ENCODE data around the gene ADGRG3.

Gene ADGRG3

DNA sequence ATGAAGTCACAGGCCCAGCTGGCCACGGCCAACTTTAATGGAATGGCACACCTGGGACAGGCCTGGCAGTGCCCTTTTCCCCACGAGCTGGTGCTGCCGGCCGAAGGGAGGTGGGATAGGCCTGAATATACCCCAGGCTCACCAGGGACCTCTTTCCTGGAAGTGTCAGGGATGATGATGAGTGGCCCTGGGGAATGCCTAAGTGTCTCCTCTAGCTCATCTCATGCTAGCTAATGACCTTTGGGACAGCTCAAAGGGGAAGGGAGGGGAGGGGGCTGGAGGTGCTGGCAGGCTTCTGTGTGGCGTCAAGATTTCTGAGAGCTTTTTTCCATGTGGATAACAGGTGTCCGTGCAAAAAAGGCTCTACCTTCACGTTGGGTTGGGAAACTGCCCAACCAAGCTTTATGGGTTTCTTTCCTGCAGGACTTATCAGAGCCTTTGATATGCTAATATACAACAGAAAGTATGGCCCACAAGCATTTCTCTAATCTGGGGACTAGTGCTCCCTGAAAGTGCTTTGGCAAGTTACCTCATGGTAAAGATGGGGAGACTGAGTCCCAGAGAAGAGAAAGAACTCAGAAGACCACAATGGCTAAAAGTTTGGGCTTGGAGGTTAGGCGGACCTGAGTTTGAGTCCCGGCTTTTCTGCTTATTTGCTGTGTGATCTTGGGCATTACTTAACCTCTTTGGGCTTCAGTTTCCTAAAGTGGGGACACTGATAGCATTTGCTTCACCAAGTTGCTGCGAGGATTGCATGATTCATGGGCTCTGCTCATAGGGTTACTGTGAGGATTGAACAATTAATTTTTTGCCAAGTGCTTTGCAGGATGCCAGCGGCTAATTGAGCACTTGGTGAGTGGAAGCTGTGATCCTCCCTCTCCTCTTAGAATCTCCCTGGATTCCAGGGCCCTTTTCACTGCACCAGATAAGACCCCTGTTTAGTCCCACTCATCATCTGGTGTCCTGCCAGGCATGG lies 25.7 kb upstream of the ADGRG3 start:
- Histone ChIP-seq H3K36me3 (ENCODE audit: insufficient read depth, low read depth, low read length) (no peaks in the 10 kb centered on the region), H3K27me3 (ENCODE audit: insufficient read depth, low read length) (no peaks in the 10 kb centered on the region; the same call in 1 of the 2 replicates), H3K9ac (ENCODE audit: low read depth, low read length) (no peak overlapping the region), H3K27ac (ENCODE audit: low read length) (no peak overlapping the region), H3K9me3 (ENCODE audit: insufficient read depth, low read depth, low read length) (no peaks in the 10 kb centered on the region), H3K4me3 (ENCODE audit: low read length) (no peak overlapping the region), H3K4me1 (ENCODE audit: insufficient read depth, low read length) (no peaks in the 10 kb centered on the region; the same call in 1 of the 2 replicates)

DNA sequence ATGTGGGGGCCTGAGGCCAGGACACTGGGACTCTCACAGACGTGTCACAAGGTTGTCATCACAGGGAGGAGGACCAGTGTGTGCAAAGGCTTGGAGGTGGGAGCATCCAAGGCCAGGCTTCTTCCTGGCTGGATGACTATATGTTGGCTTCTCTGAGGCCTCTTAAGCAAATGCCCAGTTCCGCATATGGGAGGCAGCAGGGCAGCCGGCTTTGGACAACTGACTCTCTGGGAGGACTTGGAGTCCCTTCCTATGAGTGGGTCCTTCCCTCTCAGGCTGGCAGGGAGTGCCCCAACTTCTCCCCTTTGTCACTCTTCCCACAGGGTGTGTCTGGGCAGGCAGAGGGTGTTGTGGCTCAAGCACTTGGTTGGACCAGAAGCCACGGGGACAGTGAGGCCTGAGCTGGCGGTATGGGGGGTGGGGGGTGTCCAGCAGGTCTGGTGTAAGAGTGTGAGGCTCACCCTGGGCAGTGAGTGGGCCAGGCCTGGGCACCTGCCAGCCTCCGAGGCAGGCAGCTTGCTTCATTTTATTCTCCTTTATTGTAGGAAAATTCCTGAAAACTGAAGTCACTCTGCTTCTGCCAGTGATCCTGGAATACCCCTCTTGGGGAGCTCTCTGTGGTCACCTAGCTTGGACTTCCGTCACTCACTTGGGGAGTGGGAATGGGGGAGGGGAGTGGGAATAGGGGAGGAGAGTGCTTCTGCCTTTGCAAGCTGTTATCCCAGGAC lies 24.8 kb upstream of the ADGRG3 start:
- Histone ChIP-seq H3K27ac (ENCODE audit: low read length) (no peak overlapping the region), H3K9ac (ENCODE audit: low read depth, low read length) (no peak overlapping the region), H3K27me3 (ENCODE audit: insufficient read depth, low read length) (no peaks in the 10 kb centered on the region; the same call in 1 of the 2 replicates), H3K9me3 (ENCODE audit: insufficient read depth, low read depth, low read length) (no peaks in the 10 kb centered on the region), H3K4me1 (ENCODE audit: insufficient read depth, low read length) (no peaks in the 10 kb centered on the region; the same call in 1 of the 2 replicates), H3K4me3 (ENCODE audit: low read length) (no peak overlapping the region), H3K36me3 (ENCODE audit: insufficient read depth, low read depth, low read length) (no peaks in the 10 kb centered on the region)

DNA sequence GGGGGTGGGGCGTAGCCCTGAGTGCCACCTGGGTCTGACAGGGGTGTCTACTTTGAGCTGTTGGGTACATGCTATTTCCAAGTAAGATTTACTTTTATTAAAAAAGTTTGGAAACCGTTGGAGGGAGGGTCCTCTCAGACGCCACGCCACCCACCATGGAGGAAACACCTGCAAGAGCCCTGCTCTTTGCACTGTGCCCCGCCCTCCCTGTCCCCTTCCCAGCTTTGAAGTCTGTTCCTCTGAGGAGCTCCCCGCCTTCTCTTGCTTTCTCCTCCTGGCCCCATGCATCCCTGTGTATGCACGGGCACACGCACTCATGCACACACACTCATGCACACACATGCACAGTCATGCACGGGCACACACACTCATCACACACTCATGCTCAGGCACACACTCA lies 24.2 kb upstream of the ADGRG3 start:
- Histone ChIP-seq H3K36me3 (ENCODE audit: insufficient read depth, low read depth, low read length) (no peaks in the 10 kb centered on the region), H3K27ac (ENCODE audit: low read length) (no peak overlapping the region), H3K4me1 (ENCODE audit: insufficient read depth, low read length) (no peaks in the 10 kb centered on the region; the same call in 1 of the 2 replicates), H3K27me3 (ENCODE audit: insufficient read depth, low read length) (no peaks in the 10 kb centered on the region; the same call in 1 of the 2 replicates), H3K9ac (ENCODE audit: low read depth, low read length) (no peak overlapping the region), H3K4me3 (ENCODE audit: low read length) (no peak overlapping the region), H3K9me3 (ENCODE audit: insufficient read depth, low read depth, low read length) (no peaks in the 10 kb centered on the region)

DNA sequence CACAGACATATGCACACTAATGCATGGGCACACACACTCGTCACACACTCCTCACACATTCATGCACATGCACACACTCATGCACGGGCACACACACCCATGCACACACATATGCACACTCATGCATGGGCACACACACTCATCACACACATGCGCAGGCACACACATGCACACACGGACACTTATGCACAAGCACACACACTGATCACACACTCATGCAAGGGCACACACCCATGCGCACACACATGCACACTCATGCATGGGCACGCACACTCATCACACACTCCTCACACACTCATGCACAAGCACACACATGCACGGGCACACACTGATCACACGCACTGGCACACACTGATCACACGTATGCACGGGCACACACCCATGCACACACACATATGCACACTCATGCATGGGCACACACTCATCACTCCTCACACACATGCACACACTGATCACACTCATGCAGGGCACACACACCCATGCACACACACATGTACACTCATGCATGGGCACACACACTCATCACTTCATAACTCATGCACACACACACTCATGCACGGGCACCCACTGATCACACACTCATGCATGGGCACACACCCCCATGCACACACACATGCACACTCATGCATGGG lies 23.6 kb upstream of the ADGRG3 start:
- no peak overlapping the region for H3K4me3 ChIP-seq (ENCODE audit: low read length)
- no peaks in the 10 kb centered on the region for H3K9me3 ChIP-seq (ENCODE audit: insufficient read depth, low read depth, low read length)
- no peaks in the 10 kb centered on the region for H3K36me3 ChIP-seq (ENCODE audit: insufficient read depth, low read depth, low read length)
- no peak overlapping the region for H3K27ac ChIP-seq (ENCODE audit: low read length)
- no peaks in the 10 kb centered on the region; the same call in 1 of the 2 replicates for H3K4me1 ChIP-seq (ENCODE audit: insufficient read depth, low read length)
- H3K9ac ChIP-seq (ENCODE audit: low read depth, low read length): no peak overlapping the region
- no peaks in the 10 kb centered on the region; the same call in 1 of the 2 replicates for H3K27me3 ChIP-seq (ENCODE audit: insufficient read depth, low read length)

DNA sequence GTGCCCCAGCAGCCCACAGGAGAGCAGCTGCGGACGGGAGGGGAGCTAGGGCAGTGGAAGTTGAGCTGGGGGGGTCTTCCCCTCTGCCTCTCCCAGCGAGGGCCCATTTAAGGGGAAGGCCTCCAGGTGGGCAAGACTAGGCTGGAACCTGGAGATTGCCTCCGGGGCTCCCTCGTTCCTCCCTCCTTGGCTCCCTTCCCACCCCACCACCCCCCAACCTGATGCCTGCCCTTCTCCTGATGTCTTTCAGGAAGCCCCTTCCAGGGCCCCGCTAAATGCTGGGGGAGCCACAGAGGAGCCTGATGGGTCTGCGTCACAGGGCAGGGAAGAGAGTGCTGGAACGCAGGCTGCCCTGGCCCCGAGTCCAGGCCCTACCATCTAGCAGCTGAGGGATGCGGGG lies 22.9 kb upstream of the ADGRG3 start:
- H3K9ac ChIP-seq (ENCODE audit: low read depth, low read length): no peak overlapping the region
- no peaks in the 10 kb centered on the region for H3K9me3 ChIP-seq (ENCODE audit: insufficient read depth, low read depth, low read length)
- no peaks in the 10 kb centered on the region for H3K27me3 ChIP-seq (ENCODE audit: insufficient read depth, low read length)
- no peak overlapping the region for H3K27ac ChIP-seq (ENCODE audit: low read length)
- no peak overlapping the region for H3K4me3 ChIP-seq (ENCODE audit: low read length)
- no peaks in the 10 kb centered on the region for H3K36me3 ChIP-seq (ENCODE audit: insufficient read depth, low read depth, low read length)
- no peaks in the 10 kb centered on the region for H3K4me1 ChIP-seq (ENCODE audit: insufficient read depth, low read length)

DNA sequence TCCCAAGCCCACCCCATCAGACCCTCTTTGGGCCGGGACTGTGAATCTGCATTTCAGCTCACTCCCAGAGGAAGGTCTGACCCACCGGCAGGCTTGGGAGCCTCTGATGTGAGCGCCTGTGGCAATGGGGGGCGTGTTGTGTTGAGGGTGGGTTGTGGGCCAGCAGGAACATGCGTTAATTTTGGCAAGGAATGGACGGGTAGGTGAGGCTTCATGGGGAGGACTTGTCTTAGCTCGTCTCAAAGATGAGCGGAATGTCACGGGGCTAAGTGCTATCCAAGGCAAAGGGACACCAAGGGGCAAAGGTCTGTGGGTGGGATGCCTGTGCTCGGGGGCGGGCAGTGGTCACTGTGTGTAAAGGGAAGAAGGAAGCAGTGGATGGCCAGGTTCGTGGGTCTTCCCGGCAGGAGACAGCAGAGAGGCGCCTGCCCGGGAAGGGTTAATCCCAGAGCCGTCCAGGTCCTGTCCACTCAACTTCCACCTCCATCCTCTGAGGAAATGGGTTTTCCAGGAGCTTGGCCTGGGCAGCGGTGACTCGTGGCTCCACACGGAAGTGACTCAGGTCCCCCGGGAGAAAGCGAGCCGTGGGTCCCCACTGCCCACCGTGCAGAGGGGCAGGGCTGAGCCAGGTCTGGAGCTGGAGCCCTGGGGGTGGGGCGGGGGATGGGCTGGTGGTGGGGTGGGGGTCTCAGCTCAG lies 22.3 kb upstream of the ADGRG3 start:
- no peak overlapping the region for H3K9ac ChIP-seq (ENCODE audit: low read depth, low read length)
- H3K27ac ChIP-seq (ENCODE audit: low read length): no peak overlapping the region
- no peaks in the 10 kb centered on the region for H3K27me3 ChIP-seq (ENCODE audit: insufficient read depth, low read length)
- no peak overlapping the region for H3K4me3 ChIP-seq (ENCODE audit: low read length)
- H3K4me1 ChIP-seq (ENCODE audit: insufficient read depth, low read length): no peaks in the 10 kb centered on the region
- no peaks in the 10 kb centered on the region for H3K36me3 ChIP-seq (ENCODE audit: insufficient read depth, low read depth, low read length)
- H3K9me3 ChIP-seq (ENCODE audit: insufficient read depth, low read depth, low read length): no peaks in the 10 kb centered on the region

DNA sequence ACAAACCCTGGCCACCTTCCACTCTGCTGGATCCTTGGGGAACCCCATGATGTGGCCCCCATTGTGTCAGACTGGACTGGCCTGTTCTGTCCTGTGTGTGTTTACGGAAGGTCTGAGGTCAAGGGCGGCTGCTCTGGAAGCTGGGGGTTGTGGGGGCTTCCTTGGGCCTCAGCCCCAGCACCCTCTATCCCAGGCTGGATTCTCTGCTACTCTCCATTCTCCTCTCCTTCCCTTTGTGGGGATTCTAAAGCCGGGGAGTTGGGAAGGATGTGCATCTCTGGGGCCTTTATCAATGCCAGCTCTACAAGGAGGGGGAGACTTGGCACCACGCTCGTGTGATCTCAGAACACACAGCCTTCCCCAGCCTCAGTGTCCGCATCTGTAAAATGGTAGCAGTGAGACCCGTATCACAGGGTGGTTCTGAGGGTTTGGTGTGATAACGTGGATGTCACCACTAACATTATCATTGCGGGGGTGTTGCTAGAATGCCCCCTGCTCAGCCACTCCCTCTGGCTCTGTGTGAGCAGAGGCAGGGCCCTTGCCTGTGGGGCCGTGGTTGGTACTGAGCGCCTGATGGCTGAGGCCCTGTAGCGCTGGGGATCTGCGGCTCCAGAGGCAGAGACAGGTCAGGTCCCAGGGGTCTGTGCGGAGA lies 21.6 kb upstream of the ADGRG3 start:
- H3K27me3 ChIP-seq (ENCODE audit: insufficient read depth, low read length): no peaks in the 10 kb centered on the region
- H3K9me3 ChIP-seq (ENCODE audit: insufficient read depth, low read depth, low read length): no peaks in the 10 kb centered on the region
- H3K4me1 ChIP-seq (ENCODE audit: insufficient read depth, low read length): no peaks in the 10 kb centered on the region
- no peak overlapping the region for H3K9ac ChIP-seq (ENCODE audit: low read depth, low read length)
- H3K36me3 ChIP-seq (ENCODE audit: insufficient read depth, low read depth, low read length): no peaks in the 10 kb centered on the region
- H3K27ac ChIP-seq (ENCODE audit: low read length): no peak overlapping the region
- no peak overlapping the region for H3K4me3 ChIP-seq (ENCODE audit: low read length)

DNA sequence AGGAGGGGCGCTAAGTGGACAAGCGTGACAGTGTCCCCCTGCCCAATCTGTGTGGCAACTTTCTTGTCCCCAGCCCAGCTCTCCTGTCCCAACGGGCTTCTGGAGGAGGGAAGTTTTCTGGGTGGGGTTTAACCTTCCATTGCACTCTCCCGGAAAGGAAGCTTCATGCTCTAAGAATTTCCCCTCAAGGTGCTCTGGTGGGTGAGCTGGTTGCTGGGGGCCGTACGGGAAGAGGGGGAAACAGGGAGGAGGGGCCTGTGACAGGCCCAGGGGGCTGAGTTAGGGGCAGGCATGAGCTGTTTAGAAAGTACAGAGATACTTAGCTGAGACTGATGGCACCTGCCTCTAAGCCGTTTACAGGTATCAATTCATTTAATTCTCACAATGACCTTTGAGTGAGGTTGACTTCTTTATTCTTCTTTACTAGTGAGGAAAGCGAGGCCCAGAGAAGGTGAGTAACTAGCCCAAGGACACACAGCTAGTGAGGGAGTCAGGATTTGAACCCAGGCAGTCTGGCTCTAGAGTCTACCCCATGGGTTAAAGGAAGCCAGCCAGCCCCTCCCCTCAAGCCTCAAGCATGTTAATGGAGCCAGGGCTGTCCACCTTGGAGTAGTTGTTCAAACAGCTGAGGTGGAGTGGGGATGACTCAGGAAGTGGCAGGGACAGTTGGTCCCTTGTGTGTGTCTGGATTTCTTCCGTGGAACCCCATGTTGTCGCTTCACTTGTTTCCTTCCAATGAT lies 20.8 kb upstream of the ADGRG3 start:
- no peaks in the 10 kb centered on the region for H3K36me3 ChIP-seq (ENCODE audit: insufficient read depth, low read depth, low read length)
- no peak overlapping the region for H3K27ac ChIP-seq (ENCODE audit: low read length)

DNA sequence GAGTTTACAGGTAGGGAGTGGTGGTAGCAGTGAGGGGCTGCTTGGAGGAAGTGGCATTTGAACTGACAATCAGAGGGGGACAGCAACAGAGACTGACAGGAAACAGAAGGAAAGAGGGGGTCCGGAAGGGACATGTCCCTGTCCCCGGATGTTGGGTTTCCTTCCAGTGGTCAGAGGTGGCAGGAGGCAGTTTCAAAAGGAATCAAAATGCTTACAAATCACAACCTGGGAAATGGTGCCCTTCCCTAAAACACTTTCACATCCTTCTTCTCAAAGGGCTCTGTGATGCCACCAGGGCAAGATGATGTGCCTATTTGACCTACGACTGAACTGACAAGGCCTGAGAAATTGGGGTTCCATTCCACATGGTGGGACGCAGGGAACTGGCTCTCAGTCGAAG lies 20.0 kb upstream of the ADGRG3 start:
- H3K9me3 ChIP-seq (ENCODE audit: insufficient read depth, low read depth, low read length): no peaks in the 10 kb centered on the region
- H3K4me3 ChIP-seq (ENCODE audit: low read length): no peak overlapping the region
- no peak overlapping the region for H3K27ac ChIP-seq (ENCODE audit: low read length)
- no peaks in the 10 kb centered on the region for H3K36me3 ChIP-seq (ENCODE audit: insufficient read depth, low read depth, low read length)
- H3K9ac ChIP-seq (ENCODE audit: low read depth, low read length): no peak overlapping the region
- no peaks in the 10 kb centered on the region for H3K4me1 ChIP-seq (ENCODE audit: insufficient read depth, low read length)
- H3K27me3 ChIP-seq (ENCODE audit: insufficient read depth, low read length): no peaks in the 10 kb centered on the region

More for the DNA sequence above, 20.8 kb upstream of the ADGRG3 start:
- H3K4me1 ChIP-seq (ENCODE audit: insufficient read depth, low read length): no peaks in the 10 kb centered on the region
- no peak overlapping the region for H3K9ac ChIP-seq (ENCODE audit: low read depth, low read length)
- no peaks in the 10 kb centered on the region for H3K9me3 ChIP-seq (ENCODE audit: insufficient read depth, low read depth, low read length)
- no peaks in the 10 kb centered on the region for H3K27me3 ChIP-seq (ENCODE audit: insufficient read depth, low read length)
- no peak overlapping the region for H3K4me3 ChIP-seq (ENCODE audit: low read length)

DNA sequence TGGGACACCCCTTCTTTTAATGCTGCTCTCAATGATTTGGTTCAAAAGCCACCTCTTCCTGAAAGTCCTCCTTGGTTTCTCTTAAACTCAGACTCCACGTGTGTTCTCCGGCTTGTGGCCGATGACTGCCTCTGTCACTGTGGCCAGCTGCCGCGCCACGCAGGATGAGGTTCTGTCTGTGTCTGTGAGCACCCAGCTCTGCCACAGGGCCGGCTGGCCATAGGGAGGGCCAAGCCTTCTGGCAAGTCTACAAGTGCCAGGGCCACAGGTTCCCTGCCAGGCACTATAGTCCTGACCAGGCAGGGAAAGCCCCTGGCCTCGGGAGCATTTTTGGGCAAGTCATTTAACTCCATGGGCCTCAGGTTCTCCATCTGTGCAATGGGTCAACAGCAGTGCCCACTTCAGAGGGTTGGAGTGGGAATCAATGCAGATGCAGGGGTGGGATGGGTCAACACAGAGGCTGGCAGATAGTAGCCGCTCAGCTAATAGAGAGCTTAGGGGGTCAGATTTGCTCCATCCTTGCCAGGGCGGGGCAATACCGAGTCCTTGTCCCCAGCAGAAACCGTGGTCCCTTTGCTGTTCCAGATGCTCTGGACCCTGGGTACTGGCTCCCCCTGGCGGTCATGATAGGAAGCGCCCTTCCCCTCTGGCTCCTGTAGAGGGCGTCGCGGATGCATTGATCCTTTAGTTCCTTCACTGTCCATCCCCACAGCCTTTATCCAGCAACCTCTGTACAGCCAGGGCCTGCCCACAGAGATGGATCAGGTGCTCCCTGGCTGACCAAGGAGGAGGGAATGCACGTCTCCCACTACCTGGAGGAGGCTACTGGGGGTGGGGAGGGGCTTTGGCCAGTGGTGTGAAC lies 19.3 kb upstream of the ADGRG3 start:
- H3K9me3 ChIP-seq (ENCODE audit: insufficient read depth, low read depth, low read length): no peaks in the 10 kb centered on the region
- no peak overlapping the region for H3K27ac ChIP-seq (ENCODE audit: low read length)
- no peaks in the 10 kb centered on the region for H3K36me3 ChIP-seq (ENCODE audit: insufficient read depth, low read depth, low read length)
- H3K9ac ChIP-seq (ENCODE audit: low read depth, low read length): no peak overlapping the region
- no peaks in the 10 kb centered on the region for H3K4me1 ChIP-seq (ENCODE audit: insufficient read depth, low read length)
- no peaks in the 10 kb centered on the region for H3K27me3 ChIP-seq (ENCODE audit: insufficient read depth, low read length)
- no peak overlapping the region for H3K4me3 ChIP-seq (ENCODE audit: low read length)
